Measurements from ENCODE around the gene DDR1.
A peak's percentile ranks its signal among the peaks of the same experiment; 100 is the strongest.

Gene DDR1

DNA sequence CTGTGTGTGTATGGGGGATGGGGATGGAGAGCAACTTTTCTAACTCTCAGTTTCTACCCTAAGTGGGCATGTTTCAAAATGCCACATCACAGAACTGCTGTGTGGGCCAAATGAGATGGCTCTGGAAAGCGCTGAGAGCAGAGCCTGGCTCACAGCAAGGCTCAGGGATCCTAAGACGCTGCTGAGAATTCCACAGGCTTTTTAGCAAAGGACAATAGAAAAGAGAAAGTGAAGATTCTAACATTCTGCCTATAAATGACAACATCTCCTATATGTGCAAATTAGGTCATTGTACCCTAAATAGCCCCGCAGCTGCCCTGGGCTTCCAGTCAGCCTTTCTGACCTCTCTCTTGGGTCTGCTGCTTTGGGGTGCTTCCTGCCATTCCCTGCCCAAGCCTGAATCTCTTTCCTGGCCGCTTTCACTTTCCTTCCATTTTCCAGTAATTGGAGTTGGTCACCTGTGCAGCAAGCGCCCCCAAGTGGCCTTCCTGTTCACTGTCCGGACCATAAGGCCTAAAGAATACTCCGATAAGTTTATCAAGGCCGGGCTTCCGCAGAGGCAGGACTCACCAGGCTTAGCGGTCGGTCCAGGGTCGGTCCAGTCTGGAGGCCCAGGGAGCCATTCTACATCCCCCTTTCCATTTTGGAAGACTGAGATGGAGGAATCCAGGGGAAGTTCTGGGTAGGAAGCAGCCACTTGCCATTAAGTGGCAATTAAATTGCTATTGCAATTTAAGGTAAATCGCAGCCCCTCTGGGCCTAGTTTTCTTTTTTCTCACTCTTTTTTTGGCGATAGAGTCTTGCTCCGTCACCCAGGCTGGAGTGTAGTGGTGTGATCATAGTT lies 6.7 kb upstream of the DDR1 start:
- Histone ChIP-seq H3K36me3 (peaks cover 5% of the 10 kb centered on the region; the same call in 1 of the 2 replicates), H3K9ac (peak overlapping the region; percentile 31; the same call in 1 of the 2 replicates), H3K4me2 (peak overlapping the region; percentile 82), H3K4me3 (peak overlapping the region; percentile 39), H3K27me3 (no peaks in the 10 kb centered on the region), H3K9me3 (peaks cover 11% of the 10 kb centered on the region), H3K4me1 (peaks cover 58% of the 10 kb centered on the region), H4K20me1 (no peaks in the 10 kb centered on the region), H3K27ac (peak overlapping the region; percentile 72)
- TF ChIP-seq Cebpa-rat (IDR thresholded peaks at IDR 0.05): no peak

DNA sequence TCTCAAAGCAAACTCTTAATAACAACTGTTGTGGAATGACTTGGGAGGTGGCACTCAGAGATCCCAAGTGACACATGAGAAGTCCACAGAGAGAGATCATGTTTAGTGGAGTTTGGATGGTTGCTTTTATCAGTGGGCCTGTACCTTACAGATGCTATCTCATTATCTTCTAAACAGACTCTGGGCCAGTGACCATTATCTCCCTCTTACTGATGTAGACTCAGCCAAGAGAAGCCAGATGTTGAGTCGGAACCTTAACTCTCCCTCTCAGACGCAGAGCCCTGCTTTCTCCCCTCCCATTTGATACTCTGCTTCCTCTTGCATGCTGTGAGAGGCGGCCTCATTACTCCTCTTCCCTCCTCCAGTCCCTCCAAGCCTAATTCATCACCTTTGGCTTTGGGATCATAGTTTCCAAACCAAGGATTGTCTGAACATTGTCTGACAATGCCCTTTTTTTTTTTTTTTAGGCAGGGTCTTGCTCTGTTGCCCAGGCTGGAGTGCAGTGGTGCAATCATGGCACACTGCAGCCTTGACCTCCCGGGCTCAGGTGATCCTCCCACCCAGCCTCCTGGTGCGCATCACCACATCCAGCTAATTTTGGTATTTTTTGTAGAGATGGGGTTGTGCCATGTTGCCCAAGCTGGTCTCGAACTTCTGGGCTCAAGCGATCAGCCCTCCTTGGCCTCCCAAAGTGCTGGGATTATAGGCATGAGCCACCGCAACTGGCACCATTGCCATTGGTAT lies 4.5 kb upstream of the DDR1 start:
- Histone ChIP-seq H3K4me3 (no peak overlapping the region), H4K20me1 (peaks cover 2% of the 10 kb centered on the region; the same call in 1 of the 2 replicates), H3K4me2 (peak overlapping the region; percentile 96; the same call in 1 of the 2 replicates), H3K27me3 (no peaks in the 10 kb centered on the region), H3K9ac (no peak overlapping the region), H3K27ac (no peak overlapping the region), H3K36me3 (no peaks in the 10 kb centered on the region), H3K4me1 (peaks cover 73% of the 10 kb centered on the region), H3K9me3 (no peaks in the 10 kb centered on the region)
- no peak for TF ChIP-seq Cebpa-rat (IDR thresholded peaks at IDR 0.05)

DNA sequence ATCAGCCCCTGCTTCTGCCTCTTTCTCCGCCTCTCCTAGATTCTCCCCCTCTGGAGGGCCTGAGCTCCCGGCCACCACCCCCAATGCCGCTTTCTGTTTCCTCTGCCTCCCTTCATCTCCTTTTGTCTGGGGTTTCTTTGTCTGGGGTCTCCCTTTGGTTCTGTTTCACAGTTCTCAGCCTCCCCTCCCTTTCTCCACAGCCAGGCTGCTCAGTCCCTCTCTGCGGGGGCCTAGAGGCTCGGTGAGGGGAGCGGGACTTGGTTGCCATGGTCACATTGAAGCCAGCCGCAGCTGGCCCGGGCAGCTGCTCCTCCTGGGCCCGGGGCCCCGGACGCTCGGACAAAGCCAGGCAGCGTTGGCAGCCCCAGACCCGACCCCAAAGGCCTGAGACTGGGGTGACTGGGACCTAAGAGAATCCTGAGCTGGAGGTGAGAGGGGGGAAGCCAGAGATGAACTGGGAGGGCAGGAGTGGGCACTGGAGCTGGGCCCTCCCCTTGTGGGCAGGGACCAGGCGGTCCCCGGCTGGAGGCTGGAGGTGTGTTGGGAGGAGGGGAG lies 3.5 kb upstream of the DDR1 start:
- H3K4me3 ChIP-seq: no peak overlapping the region
- H3K27me3 ChIP-seq: no peaks in the 10 kb centered on the region
- H3K4me2 ChIP-seq: peak overlapping the region; percentile 96
- H3K9me3 ChIP-seq: no peaks in the 10 kb centered on the region
- H4K20me1 ChIP-seq: peaks cover 11% of the 10 kb centered on the region; the same call in 1 of the 2 replicates
- TF ChIP-seq Cebpa-rat (IDR thresholded peaks at IDR 0.05): no peak
- no peaks in the 10 kb centered on the region for H3K36me3 ChIP-seq
- peaks cover 82% of the 10 kb centered on the region for H3K4me1 ChIP-seq
- H3K9ac ChIP-seq: no peak overlapping the region
- H3K27ac ChIP-seq: peak overlapping the region; percentile 85

DNA sequence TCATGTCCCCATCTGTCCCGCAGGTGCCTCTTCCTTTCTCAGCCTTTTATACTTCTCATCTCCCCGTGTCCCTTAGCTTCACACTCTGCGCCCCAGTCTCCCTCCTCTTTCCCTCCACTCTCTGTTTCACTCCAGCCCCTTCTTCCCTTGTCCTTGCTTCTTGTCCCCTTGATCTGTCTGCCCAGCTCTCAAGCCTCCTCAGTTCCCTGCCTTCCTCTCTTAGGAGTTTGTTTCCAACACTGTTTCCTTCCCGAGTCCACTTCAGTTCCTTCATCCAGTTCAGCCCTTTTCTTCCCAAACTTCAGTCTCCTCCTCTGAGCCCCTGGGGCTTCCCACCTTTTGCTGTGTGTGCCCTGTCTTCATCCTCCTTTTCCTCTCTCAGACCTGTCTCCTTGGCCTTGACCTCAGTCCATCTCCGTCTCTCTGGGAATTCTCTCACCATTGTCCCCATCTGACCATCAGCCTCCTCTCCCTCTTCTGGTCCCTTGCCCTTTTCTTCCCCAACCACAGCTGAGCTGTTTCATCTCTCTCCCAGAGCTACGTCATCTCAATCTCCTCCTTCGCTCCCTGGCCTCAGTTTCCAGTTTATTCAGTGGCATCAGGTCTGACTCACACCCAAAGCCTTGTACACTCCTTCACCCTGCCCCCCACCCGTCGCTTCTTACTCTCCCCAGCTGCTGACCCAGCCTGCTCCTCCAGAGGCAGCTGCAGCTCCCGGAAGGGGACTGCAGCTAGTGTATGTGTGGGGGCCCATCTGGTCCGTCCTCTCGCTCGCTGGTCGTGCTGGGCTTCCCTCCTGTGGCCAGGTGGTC lies 2.7 kb upstream of the DDR1 start:
- peak overlapping the region; percentile 62 for H3K9ac ChIP-seq
- H3K27ac ChIP-seq: peak overlapping the region; percentile 85
- peak overlapping the region; percentile 73; the same call in 1 of the 2 replicates for H3K4me3 ChIP-seq
- no peaks in the 10 kb centered on the region for H3K27me3 ChIP-seq
- no peak for TF ChIP-seq Cebpa-rat (IDR thresholded peaks at IDR 0.05)
- peaks cover 90% of the 10 kb centered on the region for H3K4me1 ChIP-seq
- H3K4me2 ChIP-seq: peak overlapping the region; percentile 96
- H3K9me3 ChIP-seq: no peaks in the 10 kb centered on the region
- H3K36me3 ChIP-seq: no peaks in the 10 kb centered on the region
- peaks cover 19% of the 10 kb centered on the region for H4K20me1 ChIP-seq

DNA sequence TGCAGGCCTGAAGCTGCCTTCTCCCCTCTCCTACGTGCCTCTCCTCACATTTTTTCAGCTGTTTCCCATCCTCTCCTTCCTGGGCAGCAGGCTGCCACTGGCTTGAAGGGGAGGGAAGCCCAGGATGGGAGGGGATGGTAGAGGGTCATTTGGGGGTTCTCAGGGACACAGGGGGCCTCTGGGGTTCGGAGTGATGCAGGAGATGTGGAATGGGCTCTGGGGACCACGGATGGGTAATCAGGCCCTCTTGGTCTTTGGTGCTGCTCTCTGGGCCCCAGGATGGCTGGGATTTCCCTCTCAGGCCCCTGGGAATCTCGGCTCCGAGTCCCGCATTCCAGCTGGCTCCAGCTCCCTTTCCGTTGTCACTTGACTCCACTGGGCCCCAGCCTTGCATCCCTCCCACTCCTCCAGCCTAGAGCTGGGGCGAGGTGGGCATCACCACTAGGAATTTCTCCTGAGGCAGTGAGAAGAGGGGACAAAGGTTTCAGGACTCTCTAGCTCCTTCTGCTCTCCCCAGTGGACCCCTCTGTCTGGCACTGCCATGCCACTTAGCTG lies 2.0 kb upstream of the DDR1 start:
- Histone ChIP-seq H3K4me2 (peak overlapping the region; percentile 96), H4K20me1 (peaks cover 24% of the 10 kb centered on the region), H3K9me3 (no peaks in the 10 kb centered on the region), H3K36me3 (no peaks in the 10 kb centered on the region), H3K27me3 (no peaks in the 10 kb centered on the region), H3K4me3 (peak overlapping the region; percentile 73; the same call in 1 of the 2 replicates), H3K9ac (peak overlapping the region; percentile 62), H3K27ac (peak overlapping the region; percentile 85), H3K4me1 (peaks cover 92% of the 10 kb centered on the region)
- no peak for TF ChIP-seq Cebpa-rat (IDR thresholded peaks at IDR 0.05)

DNA sequence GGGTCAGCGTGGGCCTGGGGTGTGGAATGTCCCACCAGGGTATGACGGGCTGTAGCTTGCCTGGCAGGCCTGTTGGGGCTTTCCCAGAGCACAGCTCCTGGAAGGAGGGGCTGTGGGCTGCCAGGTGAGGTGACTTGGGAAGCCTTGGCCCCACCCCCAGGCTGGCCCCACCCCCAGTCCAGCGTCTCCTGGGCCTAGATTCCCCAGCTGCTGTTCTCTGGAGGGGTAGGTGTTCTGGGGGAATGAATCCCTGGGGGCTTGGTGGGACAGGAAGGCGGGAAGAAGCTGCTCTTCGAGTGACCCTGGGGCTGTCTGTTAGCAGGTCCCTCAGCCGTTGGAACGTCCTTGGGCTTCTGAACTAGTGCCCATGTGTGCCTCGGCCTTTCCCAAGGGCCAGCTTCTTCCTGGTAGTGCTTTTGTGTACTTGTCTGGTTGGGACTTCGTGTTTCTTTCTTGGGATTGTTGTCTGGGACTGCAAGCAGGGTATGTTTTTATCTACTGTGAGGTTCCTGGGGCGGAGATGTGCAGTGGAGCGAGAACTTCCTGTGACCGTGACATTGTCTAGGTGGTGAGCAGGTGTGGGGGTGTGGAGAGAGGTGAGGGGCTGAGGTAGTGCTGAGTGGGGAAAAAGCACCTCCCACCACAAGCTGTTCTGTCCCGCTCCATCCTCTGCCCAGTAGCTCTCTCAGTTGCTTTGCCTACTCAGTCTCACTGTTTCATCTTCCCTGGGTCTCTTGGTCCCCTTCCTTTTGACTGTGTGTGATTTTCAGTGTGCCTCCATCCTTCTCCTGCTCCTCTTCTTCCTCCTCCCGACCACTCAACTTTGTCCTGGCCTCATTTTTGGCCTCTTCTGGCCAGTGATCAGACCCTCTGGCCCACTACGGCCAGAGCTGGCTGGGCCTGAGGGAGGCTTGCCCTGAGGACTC lies 1.3 kb upstream of the DDR1 start:
- no peaks in the 10 kb centered on the region for H3K36me3 ChIP-seq
- H3K27ac ChIP-seq: peak overlapping the region; percentile 85
- peaks cover 29% of the 10 kb centered on the region for H4K20me1 ChIP-seq
- H3K9me3 ChIP-seq: no peaks in the 10 kb centered on the region
- TF ChIP-seq Cebpa-rat (IDR thresholded peaks at IDR 0.05): no peak
- no peaks in the 10 kb centered on the region for H3K27me3 ChIP-seq
- H3K9ac ChIP-seq: peak overlapping the region; percentile 81
- peak overlapping the region; percentile 73 for H3K4me3 ChIP-seq
- peaks cover 92% of the 10 kb centered on the region for H3K4me1 ChIP-seq
- peak overlapping the region; percentile 96 for H3K4me2 ChIP-seq

DNA sequence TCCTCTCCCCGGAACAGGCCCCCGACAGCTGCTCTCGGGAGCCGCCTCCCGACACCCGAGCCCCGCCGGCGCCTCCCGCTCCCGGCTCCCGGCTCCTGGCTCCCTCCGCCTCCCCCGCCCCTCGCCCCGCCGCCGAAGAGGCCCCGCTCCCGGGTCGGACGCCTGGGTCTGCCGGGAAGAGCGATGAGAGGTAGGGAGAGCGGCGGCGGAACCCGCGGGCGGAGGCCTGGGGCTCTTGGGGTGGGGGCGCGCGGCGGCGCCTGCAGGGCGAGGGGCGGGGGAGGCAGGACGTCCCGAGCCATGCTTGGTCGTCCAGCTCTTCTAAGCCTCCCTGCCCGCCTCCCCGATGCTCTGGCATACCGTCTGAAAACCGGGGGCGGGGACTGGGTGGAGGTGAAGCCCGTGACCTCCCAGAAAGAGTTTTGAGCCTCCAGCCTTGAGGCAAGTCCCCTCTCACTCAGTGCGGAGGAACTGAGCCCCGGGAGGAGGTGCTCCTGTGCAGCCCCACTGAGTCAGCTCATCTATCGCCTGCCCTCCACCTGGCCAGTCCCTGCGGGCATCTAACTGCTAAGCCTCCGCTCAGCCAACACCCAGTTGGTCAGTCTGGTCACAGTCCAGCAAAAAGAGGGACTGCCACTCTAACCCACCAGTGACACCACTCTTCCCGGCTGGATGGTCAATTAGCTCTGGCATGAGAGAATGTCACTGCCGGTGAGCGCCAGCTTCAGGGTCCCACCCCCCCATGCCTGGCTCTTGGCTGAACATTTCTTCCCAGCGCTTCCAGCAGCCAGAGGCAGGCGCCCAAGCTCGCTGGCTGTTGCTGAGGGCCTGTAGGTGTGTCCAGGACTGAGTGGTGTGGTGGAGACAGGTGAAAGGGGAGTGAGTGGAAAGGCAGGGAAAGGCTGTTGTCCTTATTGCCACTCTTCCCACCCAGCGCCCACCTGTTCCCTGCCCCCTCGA lies 482 bp downstream of the DDR1 start:
- peaks cover 90% of the 10 kb centered on the region for H3K4me1 ChIP-seq
- H3K36me3 ChIP-seq: peaks cover 14% of the 10 kb centered on the region
- no peak for TF ChIP-seq Cebpa-rat (IDR thresholded peaks at IDR 0.05)
- H3K9me3 ChIP-seq: no peaks in the 10 kb centered on the region
- peak overlapping the region; percentile 85 for H3K27ac ChIP-seq
- H3K27me3 ChIP-seq: no peaks in the 10 kb centered on the region
- H3K9ac ChIP-seq: peak overlapping the region; percentile 81
- H4K20me1 ChIP-seq: peaks cover 47% of the 10 kb centered on the region
- peak overlapping the region; percentile 73 for H3K4me3 ChIP-seq
- peak overlapping the region; percentile 96 for H3K4me2 ChIP-seq
